B cell (primary cell): Measurements from ENCODE around the gene TRPM8. TPM values are rescaled to one million over a fixed set of nuclear protein-coding genes. Genes with fewer than 3 reads are reported as not detected.

Experiments used
- ATAC-seq: fragments of 200-7000 bp; cut with Tn5 transposase; one replicate; pipeline ENCODE4 v1.10.0; 2021; ENCODE audit warnings: low read depth, mild to moderate bottlenecking, moderate number of reproducible peaks, moderate library complexity
- CTCF ChIA-PET: fragments of 350-600 bp; sonication (Branson Sonifier 250); formaldehyde crosslinking; loops from one replicate; lab custom pipeline; 2021; ENCODE audit warnings: antibody characterized with exemption, inconsistent platforms; lab: Charles Lee
- POLR2A ChIA-PET: fragments of 350-600 bp; sonication (Branson Sonifier 250); formaldehyde crosslinking; loops from one replicate; lab custom pipeline; 2021; ENCODE audit warnings: antibody characterized with exemption; lab: Charles Lee
- DNase-seq: peaks from one replicate; pipeline ENCODE4 v3.0.0; 2013
- H2AFZ ChIP-seq: 2 replicates; pipeline ENCODE4 v1.6.1; 2012; ENCODE audit warnings: mild to moderate bottlenecking, low read depth, low read length; ENCODE audit not compliant: insufficient read depth, poor library complexity, severe bottlenecking
- H3K27ac ChIP-seq, 2 donors: 1 replicate in 1 of 2; 2 replicates in 1 of 2; pipeline ENCODE4 v1.5.1; 2012 to 2013; ENCODE audit warnings: low read length in 2 of 2, mild to moderate bottlenecking in 2 of 2, moderate library complexity in 1 of 2
- H3K27me3 ChIP-seq, 4 experiments: fragments of 200-600 bp in 1 of 4; sonication (generic) in 1 of 4; replicated peaks in 1 of 4; 1 replicate in 2 of 4; 2 replicates in 2 of 4; pipeline versions ENCODE4 v1.6.1 to v1.7.0; 2013 to 2016; ENCODE audit warnings: low read length in 3 of 4, mild to moderate bottlenecking in 2 of 4, mixed read lengths in 1 of 4, moderate library complexity in 1 of 4; ENCODE audit not compliant: insufficient read depth in 4 of 4, control insufficient read depth in 3 of 4; ENCODE audit errors: control extremely low read depth in 1 of 4
- H3K36me3 ChIP-seq, 2 experiments: replicated peaks in 1 of 2; 1 replicate in 1 of 2; 2 replicates in 1 of 2; pipeline versions ENCODE4 v1.6.1 to v1.7.1; 2013; ENCODE audit warnings: low read length in 1 of 2; ENCODE audit not compliant: insufficient read depth in 2 of 2, control insufficient read depth in 1 of 2; ENCODE audit errors: control extremely low read depth in 1 of 2, extremely low read depth in 1 of 2
- H3K4me1 ChIP-seq, 2 donors: fragments of 200-600 bp in 1 of 2; sonication (generic) in 1 of 2; 1 replicate in 1 of 2; 2 replicates in 1 of 2; pipeline versions ENCODE4 v1.5.1 to v1.6.1; 2013 to 2017; ENCODE audit warnings: low read length in 2 of 2; ENCODE audit not compliant: control insufficient read depth in 2 of 2, insufficient read depth in 2 of 2
- H3K4me2 ChIP-seq: replicated peaks from 2 replicates; pipeline ENCODE3; 2012; ENCODE audit warnings: mild to moderate bottlenecking, low read depth, low read length; ENCODE audit not compliant: poor library complexity, severe bottlenecking
- H3K4me3 ChIP-seq, 5 experiments: fragments of 200-600 bp in 1 of 5; sonication (generic) in 1 of 5; 1 replicate in 3 of 5; 2 replicates in 2 of 5; pipeline versions ENCODE4 v1.5.1 to v1.7.0; 2011 to 2016; ENCODE audit warnings: low read length in 4 of 5, mild to moderate bottlenecking in 4 of 5, low read depth in 2 of 5, control low read depth in 1 of 5, moderate library complexity in 1 of 5; ENCODE audit not compliant: insufficient read depth in 1 of 5; ENCODE audit errors: control extremely low read depth in 1 of 5, extremely low read depth in 1 of 5
- H3K79me2 ChIP-seq: fragments of 200-600 bp; sonication (generic); one replicate; pipeline ENCODE4 v1.6.0; 2016; ENCODE audit warnings: low read length; ENCODE audit not compliant: control insufficient read depth, insufficient read depth
- H3K9ac ChIP-seq: fragments of 200-600 bp; sonication (generic); 2 replicates; pipeline ENCODE4 v1.6.1; 2017; ENCODE audit warnings: mild to moderate bottlenecking, low read length, moderate library complexity
- H3K9me3 ChIP-seq, 3 donors: one replicate each; pipeline versions ENCODE4 v1.6.1 to v1.7.1; 2013; ENCODE audit warnings: low read length in 2 of 3; ENCODE audit not compliant: control insufficient read depth in 2 of 3, insufficient read depth in 1 of 3; ENCODE audit errors: control extremely low read depth in 1 of 3
- H4K20me1 ChIP-seq: 2 replicates; pipeline ENCODE4 v1.6.0; 2012; ENCODE audit warnings: mild to moderate bottlenecking, low read length; ENCODE audit not compliant: insufficient read depth, control insufficient read depth, poor library complexity, severe bottlenecking
- H3K27ac Mint-ChIP-seq: one replicate; pipeline ENCODE4 v1.8.0; 2021; ENCODE audit warnings: mixed read lengths
- H3K27me3 Mint-ChIP-seq: one replicate; pipeline ENCODE4 v1.8.0; 2021; ENCODE audit warnings: mixed read lengths
- H3K4me1 Mint-ChIP-seq: one replicate; pipeline ENCODE4 v1.8.0; 2021; ENCODE audit warnings: mixed read lengths
- H3K4me3 Mint-ChIP-seq: one replicate; pipeline ENCODE4 v1.8.0; 2021; ENCODE audit warnings: mixed read lengths
- H3K9me3 Mint-ChIP-seq: one replicate; pipeline ENCODE4 v1.8.0; 2022; ENCODE audit warnings: mixed read lengths; ENCODE audit not compliant: insufficient read depth
- EZH2 ChIP-seq: IDR thresholded peaks from 2 replicates; pipeline ENCODE4 v1.6.1; 2012; ENCODE audit warnings: borderline replicate concordance, low read depth, mild to moderate bottlenecking, moderate library complexity, low read length; ENCODE audit not compliant: insufficient read depth, poor library complexity, severe bottlenecking
- WGBS: methylation state at CpG from one replicate; pipeline ENCODE4 v1.1.5; 2013; ENCODE audit warnings: missing lambda C conversion rate; ENCODE audit not compliant: insufficient coverage; 5-methylcytosine and 5-hydroxymethylcytosine counted together
- intact Hi-C: fragments of 100-400 bp; cut with micrococcal nuclease; formaldehyde crosslinking; loops from one replicate; pipeline ENCODE4 v1.10.0; 2022
- polyA plus RNA-seq: library from polyadenylated mRNA; depleted of rRNA; stranded (reverse); fragments of >200 nt; gene quantifications from 2 replicates; pipeline ENCODE4 v1.2.3, GENCODE V29; 2012
- total RNA-seq, 2 donors: library from RNA; stranded (reverse); fragments of 120-200 nt in 1 of 2; gene quantifications; 1 replicate in 1 of 2; 2 replicates in 1 of 2; pipeline versions ENCODE4 v1.2.3 to v1.2.4, GENCODE V29; 2013 to 2022
- TF ChIP-seq, protein P1 (sequence below): fragments of 200-600 bp; IDR thresholded peaks from one replicate; pipeline ENCODE4 v1.8.0; 2022; ENCODE audit warnings: antibody characterized with exemption, mild to moderate bottlenecking

The TRPM8 gene
- total and polyA plus RNA-seq, 2 donors (not counting 1 experiment from before 2014, with no cell fraction given): not detected

DNA sequence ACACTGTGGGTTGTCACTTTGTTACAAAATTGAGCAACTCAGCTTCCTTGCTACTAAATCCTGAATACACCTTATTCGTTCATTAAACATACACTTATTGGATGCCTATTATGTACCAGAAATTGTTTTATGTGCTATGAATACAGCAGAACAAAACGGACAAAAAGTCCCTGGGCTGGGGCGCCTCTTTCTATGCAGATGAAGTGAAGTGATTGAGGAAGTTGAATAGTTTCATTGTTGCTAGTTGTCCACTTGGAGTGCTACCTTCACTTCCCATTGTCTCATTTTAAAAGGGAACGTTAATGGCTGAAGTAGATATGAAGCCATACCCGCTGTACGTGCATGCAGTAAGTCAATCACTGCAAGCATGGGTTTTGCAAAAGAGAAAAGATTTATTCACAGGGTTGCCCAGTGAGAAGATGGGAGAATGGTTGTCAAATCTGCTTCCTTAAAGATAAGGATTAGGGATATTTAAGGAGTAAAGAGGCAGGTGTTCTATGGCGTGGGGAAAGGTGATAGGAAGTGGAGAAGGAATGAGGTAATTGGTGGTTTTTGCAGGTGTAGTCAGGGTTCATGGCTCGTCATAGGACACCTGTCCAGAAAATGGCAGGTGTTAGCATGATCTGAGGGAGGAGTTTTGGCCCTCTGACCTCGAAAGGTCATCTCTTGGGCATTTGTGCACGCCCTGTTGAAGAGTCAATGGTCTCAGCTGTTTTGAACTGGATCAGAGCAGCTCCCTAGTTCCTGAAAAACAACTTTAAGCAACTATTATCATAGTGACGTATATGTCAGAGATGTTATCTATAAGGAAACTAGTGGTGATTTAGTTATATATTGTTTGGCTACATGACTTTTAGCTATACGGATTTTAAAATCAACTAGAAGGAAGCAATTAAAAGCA is 23.5 kb downstream of the TRPM8 start:
- peaks cover 0 to 3% (median 0%) of the 10 kb centered on the region in 3 donors for H3K9me3 ChIP-seq
- intact Hi-C loops: no loop called here
- H3K27ac ChIP-seq: no peak overlapping the region
- no peak overlapping the region for H3K4me2 ChIP-seq
- ATAC-seq (no peak), DNase-seq (no peak)
- no peak overlapping the region for H3K27ac Mint-ChIP-seq
- H3K27me3 Mint-ChIP-seq: peaks cover 58% of the 10 kb centered on the region
- no peak overlapping the region for H3K9ac ChIP-seq
- H3K4me1 ChIP-seq: peaks cover 5 to 6% of the 10 kb centered on the region in 2 donors
- peaks cover 19% of the 10 kb centered on the region for H3K4me1 Mint-ChIP-seq
- H3K36me3 ChIP-seq: no peaks in the 10 kb centered on the region
- H3K9me3 Mint-ChIP-seq: peaks cover 2% of the 10 kb centered on the region
- no peaks in the 10 kb centered on the region for H4K20me1 ChIP-seq
- POLR2A ChIA-PET: no interaction called here
- H3K79me2 ChIP-seq: no peaks in the 10 kb centered on the region
- CTCF ChIA-PET: no interaction called here
- H2AFZ ChIP-seq: no peak overlapping the region
- no peak overlapping the region for H3K4me3 Mint-ChIP-seq
- no peak for TF ChIP-seq EZH2
- TF ChIP-seq, protein P1, sequence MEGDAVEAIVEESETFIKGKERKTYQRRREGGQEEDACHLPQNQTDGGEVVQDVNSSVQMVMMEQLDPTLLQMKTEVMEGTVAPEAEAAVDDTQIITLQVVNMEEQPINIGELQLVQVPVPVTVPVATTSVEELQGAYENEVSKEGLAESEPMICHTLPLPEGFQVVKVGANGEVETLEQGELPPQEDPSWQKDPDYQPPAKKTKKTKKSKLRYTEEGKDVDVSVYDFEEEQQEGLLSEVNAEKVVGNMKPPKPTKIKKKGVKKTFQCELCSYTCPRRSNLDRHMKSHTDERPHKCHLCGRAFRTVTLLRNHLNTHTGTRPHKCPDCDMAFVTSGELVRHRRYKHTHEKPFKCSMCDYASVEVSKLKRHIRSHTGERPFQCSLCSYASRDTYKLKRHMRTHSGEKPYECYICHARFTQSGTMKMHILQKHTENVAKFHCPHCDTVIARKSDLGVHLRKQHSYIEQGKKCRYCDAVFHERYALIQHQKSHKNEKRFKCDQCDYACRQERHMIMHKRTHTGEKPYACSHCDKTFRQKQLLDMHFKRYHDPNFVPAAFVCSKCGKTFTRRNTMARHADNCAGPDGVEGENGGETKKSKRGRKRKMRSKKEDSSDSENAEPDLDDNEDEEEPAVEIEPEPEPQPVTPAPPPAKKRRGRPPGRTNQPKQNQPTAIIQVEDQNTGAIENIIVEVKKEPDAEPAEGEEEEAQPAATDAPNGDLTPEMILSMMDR: no peak
- H3K4me3 ChIP-seq: no peak overlapping the region
- H3K27me3 ChIP-seq: peaks cover 0 to 37% (median 18%) of the 10 kb centered on the region in 4 experiments
- WGBS: 55% methylated on average over 7 of the region's 12 CpGs

DNA sequence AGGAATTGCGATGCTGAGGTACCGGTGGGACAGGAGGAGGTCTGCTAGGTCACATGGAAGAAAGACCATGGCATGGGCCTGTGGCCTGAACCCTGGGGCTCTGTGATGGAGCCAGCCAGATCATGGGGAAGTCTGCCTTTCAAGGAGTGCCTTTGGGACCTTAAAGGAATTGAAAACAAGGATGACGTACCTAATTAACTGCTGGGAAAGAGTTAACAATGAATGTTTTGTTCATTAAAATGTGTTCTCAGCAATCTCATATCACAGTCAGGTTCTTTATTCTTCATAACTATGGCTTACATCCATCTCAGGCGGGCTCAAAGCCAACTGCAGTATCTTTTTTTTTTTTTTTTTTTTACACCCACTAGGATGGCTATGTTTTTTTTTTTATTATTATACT is 25.6 kb downstream of the TRPM8 start:
- intact Hi-C loops: no loop called here
- H3K27ac Mint-ChIP-seq: no peak overlapping the region
- H3K4me1 Mint-ChIP-seq: peaks cover 19% of the 10 kb centered on the region
- Histone ChIP-seq H3K4me3 (no peak overlapping the region), H3K79me2 (no peaks in the 10 kb centered on the region), H3K36me3 (no peaks in the 10 kb centered on the region), H3K9ac (no peak overlapping the region), H3K4me2 (no peak overlapping the region), H3K27ac (no peak overlapping the region), H3K4me1 (peaks cover 5 to 6% of the 10 kb centered on the region in 2 donors), H3K27me3 (peaks cover 0 to 29% (median 15%) of the 10 kb centered on the region in 4 experiments), H4K20me1 (no peaks in the 10 kb centered on the region), H3K9me3 (peaks cover 0 to 3% (median 0%) of the 10 kb centered on the region in 3 donors), H2AFZ (no peak overlapping the region)
- peaks cover 54% of the 10 kb centered on the region for H3K27me3 Mint-ChIP-seq
- POLR2A ChIA-PET: no interaction called here
- peaks cover 2% of the 10 kb centered on the region for H3K9me3 Mint-ChIP-seq
- 100% methylated on average over 3 of the region's 4 CpGs for WGBS
- ATAC-seq: no peak
- no peak for DNase-seq
- TF ChIP-seq EZH2: no peak
- TF ChIP-seq, protein P1: no peak
- no peak overlapping the region for H3K4me3 Mint-ChIP-seq
- CTCF ChIA-PET: no interaction called here
